Nephron progenitor cell (in vitro differentiated cells): ENCODE data around the gene IQGAP2.
"Not testable (repeated sequence)": the region's sequence is repeated elsewhere in the genome, so short reads cannot be mapped to it uniquely, and the experiment has no call there.

Source experiments
- DNase-seq: peaks from one replicate; pipeline ENCODE4 v3.0.0; 2021
- H3K27ac Mint-ChIP-seq: 2 replicates; pipeline ENCODE4 v1.8.0; 2021; ENCODE audit warnings: mild to moderate bottlenecking, moderate library complexity, mixed read lengths
- H3K27me3 Mint-ChIP-seq: 2 replicates; pipeline ENCODE4 v1.8.0; 2021; ENCODE audit warnings: mild to moderate bottlenecking, low read depth, mixed read lengths; ENCODE audit not compliant: poor library complexity
- H3K36me3 Mint-ChIP-seq: 2 replicates; pipeline ENCODE4 v1.8.0; 2021; ENCODE audit warnings: low read depth, mixed read lengths
- H3K4me1 Mint-ChIP-seq: 2 replicates; pipeline ENCODE4 v1.8.0; 2021; ENCODE audit warnings: mixed read lengths
- H3K4me3 Mint-ChIP-seq: 2 replicates; pipeline ENCODE4 v1.8.0; 2021; ENCODE audit warnings: mild to moderate bottlenecking, moderate library complexity, mixed read lengths
- H3K9me3 Mint-ChIP-seq: 2 replicates; pipeline ENCODE4 v1.8.0; 2021; ENCODE audit warnings: mild to moderate bottlenecking, moderate library complexity, mixed read lengths
- TF ChIP-seq, protein P1 (sequence below): fragments of 200-600 bp; sonication (generic); IDR thresholded peaks from 2 replicates; pipeline ENCODE4 v1.5.0; 2021; ENCODE audit warnings: antibody characterized with exemption

Gene IQGAP2

GRCh38 chr5:76733049-76733417 lies 329.9 kb downstream of the IQGAP2 start:
- Mint-ChIP-seq H3K9me3 (peaks cover 31% of the 10 kb centered on the region), H3K36me3 (peaks cover 74% of the 10 kb centered on the region), H3K4me3 (no peak overlapping the region), H3K4me1 (peaks cover 15% of the 10 kb centered on the region), H3K27ac (peak overlapping the region; percentile 15), H3K27me3 (peaks cover 2% of the 10 kb centered on the region)
- TF ChIP-seq, protein P1, sequence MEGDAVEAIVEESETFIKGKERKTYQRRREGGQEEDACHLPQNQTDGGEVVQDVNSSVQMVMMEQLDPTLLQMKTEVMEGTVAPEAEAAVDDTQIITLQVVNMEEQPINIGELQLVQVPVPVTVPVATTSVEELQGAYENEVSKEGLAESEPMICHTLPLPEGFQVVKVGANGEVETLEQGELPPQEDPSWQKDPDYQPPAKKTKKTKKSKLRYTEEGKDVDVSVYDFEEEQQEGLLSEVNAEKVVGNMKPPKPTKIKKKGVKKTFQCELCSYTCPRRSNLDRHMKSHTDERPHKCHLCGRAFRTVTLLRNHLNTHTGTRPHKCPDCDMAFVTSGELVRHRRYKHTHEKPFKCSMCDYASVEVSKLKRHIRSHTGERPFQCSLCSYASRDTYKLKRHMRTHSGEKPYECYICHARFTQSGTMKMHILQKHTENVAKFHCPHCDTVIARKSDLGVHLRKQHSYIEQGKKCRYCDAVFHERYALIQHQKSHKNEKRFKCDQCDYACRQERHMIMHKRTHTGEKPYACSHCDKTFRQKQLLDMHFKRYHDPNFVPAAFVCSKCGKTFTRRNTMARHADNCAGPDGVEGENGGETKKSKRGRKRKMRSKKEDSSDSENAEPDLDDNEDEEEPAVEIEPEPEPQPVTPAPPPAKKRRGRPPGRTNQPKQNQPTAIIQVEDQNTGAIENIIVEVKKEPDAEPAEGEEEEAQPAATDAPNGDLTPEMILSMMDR = no peak
- no peak for DNase-seq

GRCh38 chr5:76735762-76736545 lies 332.9 kb downstream of the IQGAP2 start:
- DNase-seq = no peak
- Mint-ChIP-seq H3K4me3 (no peak overlapping the region), H3K27me3 (no peaks in the 10 kb centered on the region), H3K36me3 (peaks cover 45% of the 10 kb centered on the region), H3K9me3 (peaks cover 2% of the 10 kb centered on the region), H3K27ac (peak overlapping the region; percentile 93), H3K4me1 (peaks cover 21% of the 10 kb centered on the region)
- TF ChIP-seq, protein P1 = no peak

- Mint-ChIP-seq H3K4me1 (peaks cover 21% of the 10 kb centered on the region), H3K27ac (no peak overlapping the region), H3K27me3 (no peaks in the 10 kb centered on the region), H3K36me3 (peaks cover 38% of the 10 kb centered on the region), H3K9me3 (no peaks in the 10 kb centered on the region), H3K4me3 (no peak overlapping the region)
- no peak for DNase-seq
- TF ChIP-seq, protein P1 = no peak
These were observed 333.8 kb downstream of the IQGAP2 start for GRCh38 chr5:76736679-76737556.

DNA sequence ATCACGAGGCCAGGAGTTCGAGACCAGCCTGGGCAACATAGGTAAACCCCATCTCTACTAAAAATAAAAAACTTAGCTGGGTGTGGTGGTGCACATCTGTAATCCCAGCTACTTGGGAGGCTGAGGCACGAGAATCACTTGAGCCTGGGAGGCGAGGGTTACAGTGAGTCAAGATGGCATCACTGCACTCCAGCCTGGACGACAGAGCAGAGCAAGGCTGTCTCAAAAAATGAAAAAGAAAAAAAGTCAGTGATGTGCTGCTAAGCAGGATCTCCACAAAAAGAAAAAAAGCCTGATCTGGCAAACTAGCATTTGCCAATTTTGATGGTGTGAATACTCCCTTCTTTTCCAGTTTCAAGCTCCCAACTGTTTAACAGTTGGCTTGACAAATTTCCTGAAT lies 334.8 kb downstream of the IQGAP2 start:
- TF ChIP-seq, protein P1 = no peak
- H3K27me3 Mint-ChIP-seq = no peaks in the 10 kb centered on the region
- no peak overlapping the region for H3K4me3 Mint-ChIP-seq
- peaks cover 21% of the 10 kb centered on the region for H3K4me1 Mint-ChIP-seq
- peaks cover 29% of the 10 kb centered on the region for H3K36me3 Mint-ChIP-seq
- no peak for DNase-seq
- H3K27ac Mint-ChIP-seq = no peak overlapping the region
- H3K9me3 Mint-ChIP-seq = no peaks in the 10 kb centered on the region

DNA sequence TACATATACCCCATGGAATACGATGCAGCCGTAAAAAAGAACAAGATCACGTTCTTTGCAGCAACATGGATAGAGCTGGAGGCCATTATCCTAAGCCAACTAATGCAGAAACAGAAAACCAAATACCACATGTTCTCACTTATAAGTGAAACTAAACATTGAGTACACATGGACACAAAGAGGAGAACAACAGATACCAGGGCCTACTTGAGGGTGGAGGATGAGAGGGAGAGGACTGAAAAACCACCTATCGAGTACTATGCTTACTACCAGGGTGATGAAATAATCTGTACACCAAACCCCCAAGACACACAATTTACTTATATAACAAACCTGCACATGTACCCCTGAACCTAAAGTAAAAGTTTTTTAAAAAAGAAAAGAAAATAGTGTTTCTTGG lies 338.4 kb downstream of the IQGAP2 start:
- not testable (repeated sequence) for H3K36me3 Mint-ChIP-seq, H3K27ac Mint-ChIP-seq, H3K9me3 Mint-ChIP-seq, H3K4me3 Mint-ChIP-seq, H3K27me3 Mint-ChIP-seq, DNase-seq
- peaks cover 12% of the 10 kb centered on the region for H3K4me1 Mint-ChIP-seq

- H3K4me3 Mint-ChIP-seq = no peak overlapping the region
- H3K4me1 Mint-ChIP-seq = peaks cover 6% of the 10 kb centered on the region
- TF ChIP-seq, protein P1 = no peak
- no peak for DNase-seq
- H3K36me3 Mint-ChIP-seq = no peaks in the 10 kb centered on the region
- H3K27me3 Mint-ChIP-seq = no peaks in the 10 kb centered on the region
- no peaks in the 10 kb centered on the region for H3K9me3 Mint-ChIP-seq
- H3K27ac Mint-ChIP-seq = no peak overlapping the region
These were observed 339.5 kb downstream of the IQGAP2 start for GRCh38 chr5:76742583-76742982.
